ENCODE results near the gene SLC35E3. TPM values are rescaled to one million over a fixed set of nuclear protein-coding genes. Genes with fewer than 3 reads are reported as not detected.
A peak's percentile ranks its signal among the peaks of the same experiment; 100 is the strongest.

The SLC35E3 gene
- total RNA-seq, 1 donor from 2014 or later = 2.0 TPM

- H3K9me3 ChIP-seq = no peaks in the 10 kb centered on the region
- no peaks in the 10 kb centered on the region for H3K36me3 ChIP-seq
Observed at GRCh38 chr12:68784015-68784414, 38.0 kb downstream of the SLC35E3 start.

DNA sequence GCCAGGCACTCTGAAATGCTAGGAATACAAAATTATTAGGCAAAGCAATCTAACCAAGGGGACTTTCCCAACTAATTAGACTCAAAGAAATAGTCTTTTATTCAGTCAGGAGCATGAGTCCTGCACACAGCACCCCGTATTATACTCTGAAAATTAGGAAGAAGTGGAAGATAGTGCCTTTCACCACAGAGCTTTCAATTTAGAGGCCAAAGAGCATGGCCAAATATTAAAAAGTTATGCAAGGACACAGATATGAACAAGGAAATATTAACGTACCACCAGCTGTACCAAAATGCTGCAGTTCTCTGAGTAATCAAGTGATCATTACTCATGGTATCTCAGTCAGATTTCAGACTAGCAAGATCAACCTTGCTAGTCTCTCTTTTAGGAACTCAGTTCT lies 39.4 kb downstream of the SLC35E3 start:
- Histone ChIP-seq H3K36me3 (no peaks in the 10 kb centered on the region), H3K27ac (no peak overlapping the region)

More at GRCh38 chr12:68784015-68784414, 38.0 kb downstream of the SLC35E3 start:
- H3K27ac ChIP-seq = no peak overlapping the region
- H3K4me3 ChIP-seq = no peak overlapping the region
- TF ChIP-seq, protein P1, sequence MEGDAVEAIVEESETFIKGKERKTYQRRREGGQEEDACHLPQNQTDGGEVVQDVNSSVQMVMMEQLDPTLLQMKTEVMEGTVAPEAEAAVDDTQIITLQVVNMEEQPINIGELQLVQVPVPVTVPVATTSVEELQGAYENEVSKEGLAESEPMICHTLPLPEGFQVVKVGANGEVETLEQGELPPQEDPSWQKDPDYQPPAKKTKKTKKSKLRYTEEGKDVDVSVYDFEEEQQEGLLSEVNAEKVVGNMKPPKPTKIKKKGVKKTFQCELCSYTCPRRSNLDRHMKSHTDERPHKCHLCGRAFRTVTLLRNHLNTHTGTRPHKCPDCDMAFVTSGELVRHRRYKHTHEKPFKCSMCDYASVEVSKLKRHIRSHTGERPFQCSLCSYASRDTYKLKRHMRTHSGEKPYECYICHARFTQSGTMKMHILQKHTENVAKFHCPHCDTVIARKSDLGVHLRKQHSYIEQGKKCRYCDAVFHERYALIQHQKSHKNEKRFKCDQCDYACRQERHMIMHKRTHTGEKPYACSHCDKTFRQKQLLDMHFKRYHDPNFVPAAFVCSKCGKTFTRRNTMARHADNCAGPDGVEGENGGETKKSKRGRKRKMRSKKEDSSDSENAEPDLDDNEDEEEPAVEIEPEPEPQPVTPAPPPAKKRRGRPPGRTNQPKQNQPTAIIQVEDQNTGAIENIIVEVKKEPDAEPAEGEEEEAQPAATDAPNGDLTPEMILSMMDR (IDR thresholded peaks at IDR 0.05) = no peak
- no peaks in the 10 kb centered on the region for H3K27me3 ChIP-seq
- H3K4me1 ChIP-seq = peaks cover 0 to 2% of the 10 kb centered on the region in 2 donors
- intact Hi-C loops (cut with DNase I) = no loop called here
- no peak for DNase-seq (ENCODE audit: low spot score in 2 of 2)

DNA sequence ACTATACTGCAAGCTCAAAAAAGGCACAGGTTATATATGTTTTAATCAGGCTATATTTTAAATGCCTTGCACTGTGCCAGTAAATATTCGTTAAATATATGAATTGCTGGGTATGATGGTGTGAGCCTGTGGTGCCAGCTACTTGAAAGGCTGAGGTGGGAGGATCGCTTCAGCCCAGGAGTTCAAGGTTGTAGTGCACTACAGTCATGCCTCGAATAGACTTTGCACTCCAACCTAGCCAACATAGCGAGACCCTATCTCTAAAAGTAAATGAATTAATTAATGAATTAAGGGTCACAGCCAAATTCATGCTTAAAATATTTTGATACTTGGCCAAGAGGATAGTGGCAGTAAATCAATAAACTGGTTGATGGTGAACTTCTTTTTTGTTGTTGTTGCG lies 39.8 kb downstream of the SLC35E3 start:
- no peaks in the 10 kb centered on the region for H3K9me3 ChIP-seq
- H3K27me3 ChIP-seq = no peaks in the 10 kb centered on the region
- intact Hi-C loops (cut with DNase I) = loop anchor here (2.0 kb wide), 1 partner anchor 21 kb away; no protein-coding TSS in a partner anchor
- H3K4me1 ChIP-seq = peaks cover 0 to 2% of the 10 kb centered on the region in 2 donors
- H3K27ac ChIP-seq = no peak overlapping the region
- H3K36me3 ChIP-seq = no peaks in the 10 kb centered on the region
- TF ChIP-seq, protein P1 (IDR thresholded peaks at IDR 0.05) = no peak
- no peak for DNase-seq (ENCODE audit: low spot score in 2 of 2)
- no peak overlapping the region for H3K4me3 ChIP-seq

More for the DNA sequence above, 39.4 kb downstream of the SLC35E3 start:
- intact Hi-C loops (cut with DNase I) = no loop called here
- TF ChIP-seq, protein P1 (IDR thresholded peaks at IDR 0.05) = no peak
- Histone ChIP-seq H3K4me3 (no peak overlapping the region), H3K9me3 (no peaks in the 10 kb centered on the region), H3K27me3 (no peaks in the 10 kb centered on the region), H3K4me1 (peaks cover 0 to 2% of the 10 kb centered on the region in 2 donors)
- DNase-seq (ENCODE audit: low spot score in 2 of 2) = no peak

DNA sequence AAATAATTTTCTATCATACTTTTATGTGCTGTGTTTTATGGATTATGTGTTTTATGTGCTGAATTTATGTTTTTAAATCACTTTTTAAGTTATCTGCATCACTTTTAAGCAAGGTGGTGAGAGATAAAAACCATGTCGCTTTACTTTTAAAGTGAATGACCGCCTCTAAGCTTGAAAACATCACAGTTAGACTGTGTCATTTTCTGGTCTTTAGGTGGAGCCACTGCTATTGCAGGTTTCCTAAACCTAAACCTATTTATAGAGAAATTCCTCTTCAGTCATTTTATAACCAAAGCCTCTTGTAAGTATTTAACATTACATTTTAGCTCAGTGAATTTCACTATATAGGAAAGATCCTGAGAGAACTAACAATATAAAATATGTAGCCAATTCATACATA lies 41.0 kb downstream of the SLC35E3 start:
- no peak for DNase-seq (ENCODE audit: low spot score in 2 of 2)
- H3K4me3 ChIP-seq = no peak overlapping the region
- H3K27ac ChIP-seq = peak overlapping the region; percentile 31 to 39
- peaks cover 0 to 2% of the 10 kb centered on the region in 2 donors for H3K4me1 ChIP-seq
- no peaks in the 10 kb centered on the region for H3K36me3 ChIP-seq
- TF ChIP-seq, protein P1 (IDR thresholded peaks at IDR 0.05) = peak in 1 of 3 experiments; percentile 5
- intact Hi-C loops (cut with DNase I) = loop anchor here (2.0 kb wide), 1 partner anchor 20 kb away; no protein-coding TSS in a partner anchor
- H3K9me3 ChIP-seq = no peaks in the 10 kb centered on the region
- H3K27me3 ChIP-seq = no peaks in the 10 kb centered on the region

DNA sequence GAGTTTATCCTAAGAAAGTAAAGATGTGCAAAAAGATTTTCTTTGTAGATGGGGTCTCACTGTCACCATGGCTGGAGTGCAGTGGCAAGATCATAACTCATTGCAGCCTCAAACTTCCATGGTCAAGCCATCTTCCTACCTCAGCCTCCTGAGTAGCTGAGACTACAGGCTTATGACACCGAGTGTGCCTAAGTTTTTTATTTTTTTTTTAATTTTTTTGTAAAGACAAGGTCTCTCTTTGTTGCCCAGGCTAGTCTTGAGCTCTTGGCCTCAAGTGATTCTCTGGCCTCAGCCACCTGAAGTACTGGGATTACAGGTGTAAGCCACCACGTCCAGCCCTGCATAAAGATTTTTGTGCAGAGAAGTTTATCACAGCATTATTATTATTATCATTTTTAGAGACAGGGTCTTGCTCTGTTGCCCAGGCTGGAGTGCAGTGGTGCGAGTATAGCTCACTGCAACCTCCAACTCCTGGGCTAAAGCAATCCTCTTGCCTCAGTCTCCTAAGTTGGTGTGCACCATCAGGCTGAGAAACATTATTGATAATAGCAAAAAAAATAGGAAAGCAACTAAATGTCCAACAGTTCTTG lies 42.7 kb downstream of the SLC35E3 start:
- TF ChIP-seq, protein P1 (IDR thresholded peaks at IDR 0.05) = no peak
- no peaks in the 10 kb centered on the region for H3K27me3 ChIP-seq
- H3K36me3 ChIP-seq = no peaks in the 10 kb centered on the region
- no peak for DNase-seq (ENCODE audit: low spot score in 2 of 2)
- peaks cover 0 to 2% of the 10 kb centered on the region in 2 donors for H3K4me1 ChIP-seq
- H3K9me3 ChIP-seq = no peaks in the 10 kb centered on the region
- no peak overlapping the region for H3K4me3 ChIP-seq
- intact Hi-C loops (cut with DNase I) = no loop called here
- no peak overlapping the region for H3K27ac ChIP-seq
